HG03354 (cell line): ENCODE measurements around the gene THSD4.

Source experiments
- ATAC-seq: cut with Tn5 transposase; IDR thresholded peaks from one replicate; pipeline ENCODE4 v1.9.1; 2021; ENCODE audit warnings: mild to moderate bottlenecking; ENCODE audit not compliant: unreplicated experiment, poor library complexity, severe bottlenecking

THSD4 gene

GRCh38 chr15:71786673-71787072, 671.4 kb downstream of the THSD4 start:
- ATAC-seq: no peak

GRCh38 chr15:71788646-71789579, 673.6 kb downstream of the THSD4 start:
- no peak for ATAC-seq

GRCh38 chr15:71789616-71790015, 674.3 kb downstream of the THSD4 start:
- ATAC-seq: no peak

GRCh38 chr15:71790081-71790480, 674.8 kb downstream of the THSD4 start:
- ATAC-seq: no peak

GRCh38 chr15:71791975-71792374, 676.7 kb downstream of the THSD4 start:
- ATAC-seq: no peak

GRCh38 chr15:71792521-71792920, 677.2 kb downstream of the THSD4 start:
- ATAC-seq: no peak

- ATAC-seq: no peak
These were observed 683.4 kb downstream of the THSD4 start for GRCh38 chr15:71798641-71799040.

- ATAC-seq: no peak
These were observed 684.9 kb downstream of the THSD4 start for GRCh38 chr15:71800190-71800589.

- ATAC-seq: no peak
These were observed 685.8 kb downstream of the THSD4 start for GRCh38 chr15:71800835-71801745.

- ATAC-seq: no peak
These were observed 686.8 kb downstream of the THSD4 start for GRCh38 chr15:71801935-71802655.

GRCh38 chr15:71802770-71803169, 687.5 kb downstream of the THSD4 start:
- ATAC-seq: no peak

GRCh38 chr15:71804226-71804625, 689.0 kb downstream of the THSD4 start:
- peak; percentile 47 for ATAC-seq

GRCh38 chr15:71804695-71805470, 689.6 kb downstream of the THSD4 start:
- ATAC-seq: peak; percentile 46

- no peak for ATAC-seq
These were observed 691.2 kb downstream of the THSD4 start for GRCh38 chr15:71806452-71806931.

- no peak for ATAC-seq
These were observed 691.9 kb downstream of the THSD4 start for GRCh38 chr15:71807125-71807629.

- no peak for ATAC-seq
These were observed 692.4 kb downstream of the THSD4 start for GRCh38 chr15:71807691-71808091.

- no peak for ATAC-seq
These were observed 693.2 kb downstream of the THSD4 start for GRCh38 chr15:71808311-71809020.

GRCh38 chr15:71809346-71809745, 694.1 kb downstream of the THSD4 start:
- ATAC-seq: no peak
